GM18907 (cell line): Measurements from ENCODE around the gene MYH11.

Source experiments
- ATAC-seq: cut with Tn5 transposase; IDR thresholded peaks from one replicate; pipeline ENCODE4 v1.9.1; 2021; ENCODE audit warnings: mild to moderate bottlenecking, moderate library complexity; ENCODE audit not compliant: unreplicated experiment

The MYH11 gene

DNA sequence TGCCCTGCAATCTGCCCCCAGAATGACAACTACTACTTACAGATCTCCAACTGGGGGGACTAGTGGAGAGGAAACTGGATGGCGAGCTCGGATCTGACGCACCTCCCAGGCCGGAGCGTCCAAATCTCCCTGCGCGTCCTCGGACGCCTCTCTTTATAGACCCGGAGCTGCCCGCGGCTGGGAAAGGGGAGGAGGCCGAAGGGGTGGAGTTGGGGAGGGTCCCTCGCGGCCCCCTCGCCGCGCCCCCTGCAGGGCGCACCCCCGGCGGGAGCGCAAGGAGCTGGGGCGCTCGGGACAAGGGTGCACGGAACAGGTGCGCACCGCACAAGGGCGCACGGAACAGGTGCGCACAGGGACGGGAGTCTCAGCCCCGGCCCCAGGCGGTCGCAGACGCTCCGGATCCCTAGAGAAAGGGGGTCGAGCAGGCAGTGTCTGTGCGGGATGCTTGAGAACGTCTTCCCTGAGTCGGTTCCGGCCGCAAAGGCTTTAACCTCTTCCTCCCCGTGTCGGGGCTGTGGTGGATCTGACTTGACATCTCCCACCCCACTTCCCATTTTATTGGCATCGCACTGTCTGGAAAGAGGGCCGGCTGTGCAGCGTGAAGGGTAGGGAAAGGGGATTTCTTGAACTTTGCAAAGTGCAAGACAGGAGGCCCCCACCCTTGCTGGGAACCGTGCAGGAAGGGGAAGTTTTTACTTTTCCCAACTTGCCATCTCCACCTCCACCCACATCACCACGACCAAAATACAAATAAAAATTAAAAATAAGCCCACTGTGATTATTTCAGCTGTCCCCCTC, at the start of gene MYH11:
Gene MYH11 (minus strand): TSS at position 128 of the 798 bp plus-strand sequence. CDS start 18,776 bp downstream, outside the sequence.
- no peak for ATAC-seq

DNA sequence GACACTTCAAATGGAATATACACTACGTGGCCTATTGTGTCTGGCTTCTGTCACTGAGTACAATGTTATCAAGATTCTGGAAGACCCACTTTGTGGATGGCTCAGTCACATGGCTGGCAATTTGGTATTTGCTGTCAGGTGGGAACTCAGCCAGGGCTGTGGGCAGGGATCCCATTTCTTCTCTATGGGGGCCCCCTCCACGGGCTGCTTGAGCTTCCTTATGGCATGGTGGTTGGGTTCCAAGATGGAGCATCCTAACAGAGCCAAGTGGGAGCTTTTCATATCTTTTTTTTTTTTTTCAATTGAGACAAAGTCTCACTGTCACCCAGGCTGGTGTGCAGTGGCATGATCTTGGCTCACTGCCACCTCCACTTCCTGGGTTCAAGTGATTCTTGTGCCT, 49.6 kb upstream of the MYH11 start:
- no peak for ATAC-seq

DNA sequence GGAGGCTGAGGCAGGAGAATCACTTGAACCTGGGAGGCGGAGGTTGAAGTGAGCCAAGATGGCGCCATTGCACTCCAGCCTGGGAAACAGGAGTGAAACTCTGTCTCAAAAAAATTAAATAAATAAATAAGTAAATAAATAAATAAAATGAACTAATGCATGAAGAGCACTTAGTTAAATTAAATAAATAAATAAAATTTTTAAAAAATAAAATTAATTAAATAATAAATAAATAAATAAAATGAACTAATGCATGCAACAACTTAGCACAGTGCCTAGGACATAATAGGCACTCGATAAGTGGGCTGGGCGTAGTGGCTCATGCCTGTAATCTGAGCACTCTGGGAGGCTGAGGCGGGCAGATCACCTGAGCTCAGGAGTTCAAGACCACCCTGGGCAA, 47.1 kb upstream of the MYH11 start:
- ATAC-seq, result no peak

DNA sequence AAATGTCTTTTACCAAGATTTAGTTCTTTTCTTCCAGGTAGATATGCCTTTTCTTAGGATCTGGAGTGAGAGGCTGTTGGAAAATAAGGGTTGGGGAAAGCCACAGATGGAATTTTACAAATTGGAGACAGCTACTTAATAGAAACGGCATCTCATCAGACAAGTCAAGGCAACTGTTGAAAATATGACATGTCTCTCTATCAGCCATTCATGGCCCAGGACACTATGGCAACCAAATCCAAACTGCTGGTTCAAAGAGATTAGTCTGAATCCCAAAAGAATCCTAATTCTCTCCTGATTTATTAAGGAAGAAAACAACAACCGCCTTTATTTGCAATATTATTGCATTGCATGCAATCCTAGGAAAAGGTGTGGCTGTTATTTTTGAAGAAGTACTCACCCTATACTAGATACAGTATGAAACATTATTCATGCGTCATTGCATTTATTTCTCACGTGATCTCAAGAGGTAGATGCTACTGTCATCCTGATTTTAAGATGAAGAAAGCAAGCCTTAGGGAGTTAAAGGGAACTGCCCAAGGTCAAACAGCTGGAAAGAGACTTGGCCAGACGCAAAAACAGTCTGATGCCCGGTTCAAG, 44.2 kb upstream of the MYH11 start:
- ATAC-seq, result no peak

DNA sequence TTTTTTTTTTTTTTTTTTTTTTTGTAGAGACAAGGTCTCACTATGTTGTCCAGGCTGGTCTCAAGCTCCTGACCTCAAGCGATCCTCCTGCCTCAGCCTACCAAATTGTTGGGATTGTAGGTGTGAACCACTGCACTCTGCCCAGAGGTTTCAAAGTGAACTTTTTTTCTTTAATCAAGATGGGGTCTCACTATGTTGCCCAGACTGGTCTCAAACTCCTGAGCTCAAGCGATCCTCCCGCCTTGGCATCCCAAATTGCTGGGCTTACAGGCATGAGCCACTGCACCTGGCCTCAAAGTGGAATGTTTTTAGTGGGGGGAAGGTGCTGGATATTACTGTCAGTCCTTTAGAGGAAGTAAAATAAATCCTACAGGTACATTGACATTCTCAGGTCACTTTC, 43.5 kb upstream of the MYH11 start:
- ATAC-seq, result no peak

DNA sequence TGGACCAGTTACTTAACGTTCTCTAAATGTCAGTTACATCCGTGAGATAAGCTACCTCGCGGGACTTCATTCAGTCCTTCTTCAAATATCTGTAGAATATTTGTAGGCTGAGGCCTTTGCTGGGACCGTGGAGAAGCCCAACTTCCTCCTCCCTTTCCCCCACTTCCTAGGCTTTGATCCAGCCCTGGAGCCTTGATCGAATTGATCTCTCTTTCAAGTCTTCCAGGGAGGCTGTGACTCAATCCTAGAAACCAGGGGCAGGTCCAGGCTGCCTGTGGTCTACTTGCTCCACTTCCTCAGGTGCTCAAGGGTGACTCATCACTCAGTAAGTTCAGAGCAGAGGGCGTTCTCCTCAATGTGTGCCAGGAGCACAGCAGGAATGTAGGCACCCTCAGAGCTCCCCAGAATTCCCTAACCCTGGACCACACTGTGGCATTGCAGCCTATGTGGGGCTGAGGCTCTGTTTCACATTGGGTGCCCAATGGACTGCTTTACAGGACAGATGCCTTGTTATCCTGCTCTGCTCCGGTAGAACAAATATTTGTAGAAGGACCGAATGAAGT, 42.8 kb upstream of the MYH11 start:
- ATAC-seq, result peak; percentile 75

DNA sequence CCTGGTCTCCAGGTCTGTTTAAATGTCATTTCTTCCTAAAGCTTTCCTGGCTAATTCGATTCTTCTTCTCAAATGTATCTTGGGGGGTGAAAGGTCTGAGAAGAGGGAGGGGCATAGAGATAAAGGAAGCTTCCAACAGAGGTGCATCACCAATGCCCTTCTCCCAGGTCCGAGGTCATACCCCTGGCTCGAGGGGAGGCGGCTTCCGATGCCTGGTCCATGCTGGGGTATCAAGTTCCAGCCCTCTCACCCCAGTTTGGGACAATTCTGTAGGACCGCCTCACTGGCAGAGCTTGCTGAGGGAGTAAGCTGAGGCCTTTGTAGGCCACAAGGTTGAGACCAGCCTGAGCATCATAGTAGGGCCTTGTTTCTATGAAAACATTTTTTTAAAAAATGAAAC, 41.8 kb upstream of the MYH11 start:
- ATAC-seq, result no peak

DNA sequence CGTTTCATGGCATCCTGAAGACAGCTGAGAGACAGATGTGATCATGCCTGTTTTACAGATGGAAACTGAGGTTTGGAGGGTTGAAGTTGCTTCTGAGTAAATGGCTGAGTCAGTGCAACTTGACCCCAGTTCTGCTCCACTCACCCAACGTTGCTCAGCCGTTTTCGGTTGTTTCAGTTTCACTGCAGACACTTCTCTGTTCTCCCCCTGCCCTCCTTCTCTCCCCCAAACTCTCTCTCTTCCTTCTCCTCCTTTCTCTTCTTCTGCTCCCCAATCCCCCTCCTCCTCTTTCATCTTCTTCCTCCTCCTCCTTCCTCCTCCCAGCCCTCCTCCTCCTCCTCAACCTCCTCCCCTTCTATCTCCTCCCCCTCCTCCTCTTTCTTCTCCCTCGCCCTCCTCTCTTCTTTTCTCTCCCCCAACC, 41.0 kb upstream of the MYH11 start:
- ATAC-seq, result peak; percentile 55

DNA sequence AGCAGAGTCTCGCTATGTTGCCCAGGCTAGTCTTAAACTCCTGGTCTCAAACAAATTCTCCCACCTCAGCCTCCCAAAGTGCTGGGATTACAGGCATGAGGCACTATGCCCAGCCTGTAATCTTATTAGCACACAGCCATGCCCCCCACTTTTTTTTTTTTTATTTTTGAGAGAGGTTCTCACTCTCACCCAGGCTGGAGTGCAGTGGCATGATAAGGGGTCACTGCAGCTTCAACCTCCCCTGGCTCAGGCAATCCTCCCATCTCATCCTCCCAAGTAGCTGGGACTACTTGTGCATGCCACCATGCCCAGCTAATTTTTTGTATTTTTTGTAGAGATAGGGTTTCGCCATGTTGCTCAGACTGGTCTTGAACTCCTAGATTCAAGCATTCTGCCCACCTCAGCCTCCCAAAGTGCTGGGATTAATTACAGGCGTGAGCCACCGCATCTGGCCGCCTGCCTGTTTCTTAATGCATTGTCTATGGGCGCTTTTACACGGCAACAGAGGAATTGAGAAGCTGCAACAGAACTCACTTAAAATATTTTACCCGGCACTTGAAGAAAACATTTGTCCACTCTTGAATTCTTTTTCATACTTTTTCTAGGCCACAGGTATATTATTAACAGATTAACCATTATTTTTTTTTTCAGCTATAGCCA, 40.4 kb upstream of the MYH11 start:
- no peak for ATAC-seq

DNA sequence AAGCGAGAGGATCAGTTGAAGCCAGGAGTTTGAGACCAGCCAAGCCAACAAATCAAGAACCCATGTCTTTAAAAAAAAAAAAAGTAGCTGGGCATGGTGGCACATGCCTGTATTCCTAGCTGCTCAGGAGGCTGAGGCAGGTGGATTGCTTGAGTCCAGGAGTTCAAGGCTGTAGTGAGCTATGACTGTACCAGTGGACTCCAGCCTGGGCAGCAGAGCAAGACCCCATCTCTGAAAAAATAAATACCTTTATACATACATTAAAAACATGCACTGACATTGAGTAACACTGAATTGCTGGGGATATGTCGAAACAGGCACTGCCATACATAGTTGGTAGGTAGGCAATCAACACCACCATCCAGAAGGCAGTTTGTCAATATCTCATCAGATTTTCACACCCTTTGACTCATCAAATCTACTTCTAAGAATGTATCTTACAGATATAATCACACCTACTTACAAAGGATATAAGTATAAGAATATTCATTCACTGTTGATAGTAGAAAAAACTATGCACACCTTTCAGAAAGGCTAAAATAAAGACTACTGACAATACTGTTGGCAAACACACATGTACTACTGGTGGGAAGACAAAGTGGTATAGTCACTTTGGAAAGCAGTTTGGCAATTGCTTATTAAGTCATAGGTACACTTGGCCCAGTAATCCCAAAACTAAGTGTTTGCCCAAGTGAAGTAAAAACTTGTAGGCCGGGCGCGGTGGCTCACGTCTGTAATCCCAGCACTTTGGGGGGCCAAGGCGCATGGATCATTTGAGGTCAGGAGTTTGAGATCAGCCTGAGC, 37.9 kb upstream of the MYH11 start:
- no peak for ATAC-seq

DNA sequence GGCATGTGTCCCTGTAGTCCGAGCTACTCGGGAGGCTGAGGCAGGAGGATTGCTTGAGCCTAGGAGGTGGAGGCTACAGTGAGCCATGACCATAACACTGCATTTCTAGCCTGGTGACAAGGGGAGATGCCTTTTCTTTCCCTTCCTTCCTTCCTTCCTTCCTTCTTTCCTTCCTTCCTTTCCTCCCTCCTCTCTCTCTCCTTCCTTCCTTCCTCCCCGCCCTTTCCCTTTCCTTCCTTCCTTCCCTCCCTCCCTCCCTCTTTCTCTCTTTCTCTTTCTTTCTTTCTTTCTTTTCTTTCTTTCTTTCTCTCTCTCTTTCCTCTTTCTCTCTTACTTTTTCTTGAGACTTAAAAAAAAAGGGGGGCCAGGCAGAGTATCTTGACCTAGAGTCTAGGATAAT, 34.7 kb upstream of the MYH11 start:
- no peak for ATAC-seq

DNA sequence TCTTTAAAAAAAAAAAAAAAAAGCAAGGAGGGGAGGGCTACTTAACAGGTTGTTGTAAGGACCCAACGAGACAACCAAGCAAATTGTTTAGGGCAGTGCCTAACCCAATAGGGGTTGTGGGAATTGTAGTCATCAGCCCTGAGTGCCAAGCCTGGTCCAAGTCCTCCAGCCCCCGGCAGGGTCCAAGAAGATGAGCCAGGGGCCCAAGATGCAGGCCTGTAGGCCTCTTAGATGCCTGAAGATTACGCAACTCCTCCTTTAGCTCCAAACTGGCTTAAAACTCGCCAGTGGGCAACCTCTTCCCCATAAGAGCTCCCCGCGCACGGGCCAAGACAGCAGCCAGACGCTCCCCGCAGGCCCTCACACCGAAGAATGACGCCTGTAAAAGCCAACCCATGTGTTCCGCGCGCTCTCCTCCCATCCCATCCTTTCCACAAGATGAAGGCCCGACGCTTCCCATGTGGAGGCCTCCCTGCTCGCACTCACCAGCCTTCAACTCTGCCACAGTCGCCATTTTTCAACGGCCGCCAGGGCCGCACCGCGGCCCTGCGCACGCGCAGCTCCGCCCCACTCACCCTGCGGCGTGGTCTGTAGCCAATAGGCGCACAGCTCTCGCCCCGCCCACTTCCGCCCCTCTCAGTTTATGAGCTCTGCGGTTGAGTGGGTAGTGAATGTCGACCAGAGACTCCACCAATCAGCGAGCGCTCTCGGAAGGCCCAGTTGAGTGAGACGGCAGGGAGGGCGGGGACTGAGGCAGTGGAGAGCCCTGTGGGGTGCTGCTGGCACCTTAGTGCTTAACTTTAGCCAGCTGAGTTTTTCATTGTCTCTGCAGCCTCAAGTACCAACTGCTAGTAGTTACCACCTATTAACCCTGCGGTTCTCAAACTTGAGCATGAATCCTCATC, 31.5 kb upstream of the MYH11 start, which contains the start of gene CEP20:
Gene CEP20 (minus strand): TSS at position 532 of the 905 bp plus-strand sequence. CDS start 18 bp downstream, at position 514.
- peak; percentile 92 for ATAC-seq

DNA sequence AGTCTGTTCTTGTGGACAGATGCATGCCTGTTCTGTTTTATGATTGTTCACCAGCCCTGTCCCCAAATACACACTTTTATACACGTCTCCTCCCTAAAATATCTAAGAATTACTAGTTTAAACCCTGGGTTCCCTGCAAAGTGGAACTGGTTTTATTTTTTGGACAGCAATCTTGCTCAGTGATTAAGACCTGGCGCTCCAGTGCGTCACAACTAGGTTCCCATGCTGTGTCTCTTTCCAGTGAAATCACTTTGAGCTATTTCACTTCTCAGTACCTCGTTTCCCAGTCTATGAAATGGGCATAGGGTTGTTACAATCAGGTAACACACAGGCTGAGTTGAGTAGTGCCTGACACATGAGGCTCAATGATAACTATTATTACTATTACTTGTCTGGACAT, 30.5 kb upstream of the MYH11 start:
- no peak for ATAC-seq

DNA sequence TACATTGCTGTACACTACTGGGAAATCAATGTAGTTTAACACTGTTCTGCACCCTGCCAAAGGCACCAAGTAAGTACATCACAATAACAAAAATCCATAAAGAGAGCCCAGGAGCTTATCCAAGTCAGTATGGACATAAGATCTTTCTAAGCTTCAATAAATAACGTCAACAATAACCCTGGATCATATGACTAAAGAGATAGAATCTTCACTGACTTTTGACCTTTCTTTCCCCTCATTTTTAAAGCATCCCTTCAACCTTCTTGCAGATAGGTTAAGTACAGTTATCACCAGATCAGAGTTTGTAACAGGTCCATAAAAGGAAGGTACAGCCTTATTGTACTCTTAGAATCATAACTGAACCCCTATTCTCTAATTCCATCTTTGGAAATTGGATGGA, 29.2 kb upstream of the MYH11 start:
- ATAC-seq, result no peak

DNA sequence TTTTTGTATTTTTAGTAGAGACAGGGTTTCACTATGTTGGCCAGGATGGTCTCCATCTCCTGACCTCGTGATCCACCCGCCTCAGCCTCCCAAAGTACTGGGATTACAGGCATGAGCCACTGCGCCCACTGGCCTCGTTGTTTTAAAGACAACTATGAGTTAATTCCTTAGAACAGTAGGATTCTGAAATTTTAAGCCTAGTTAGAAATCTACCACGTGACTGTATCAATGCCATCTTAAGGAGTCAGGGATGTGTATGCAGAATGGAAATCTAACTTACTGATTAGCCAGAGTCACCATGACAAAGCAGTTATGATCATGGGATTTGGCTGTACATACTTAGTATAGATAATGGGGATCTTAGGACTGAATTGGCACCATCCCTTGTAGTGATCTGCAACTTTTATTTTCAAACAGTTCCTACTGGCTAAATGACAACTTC, 28.8 kb upstream of the MYH11 start:
- no peak for ATAC-seq

DNA sequence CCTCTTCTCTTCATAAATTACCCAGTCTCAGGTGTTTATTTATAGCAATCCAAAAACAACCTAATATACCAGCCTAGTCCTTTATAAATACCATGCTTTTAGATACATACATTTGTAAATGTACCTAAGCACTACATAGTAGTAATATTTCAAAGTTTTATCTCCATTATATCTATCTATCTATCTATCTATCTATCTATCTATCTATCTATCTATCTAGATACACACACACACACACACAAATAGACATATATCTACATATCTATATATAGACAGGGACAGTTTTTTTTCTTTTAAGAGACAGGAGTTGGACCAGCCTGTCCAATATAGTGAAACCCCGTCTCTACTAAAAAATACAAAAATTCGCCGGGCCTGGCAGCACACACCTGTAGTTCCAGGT, 25.7 kb upstream of the MYH11 start:
- ATAC-seq, result no peak

DNA sequence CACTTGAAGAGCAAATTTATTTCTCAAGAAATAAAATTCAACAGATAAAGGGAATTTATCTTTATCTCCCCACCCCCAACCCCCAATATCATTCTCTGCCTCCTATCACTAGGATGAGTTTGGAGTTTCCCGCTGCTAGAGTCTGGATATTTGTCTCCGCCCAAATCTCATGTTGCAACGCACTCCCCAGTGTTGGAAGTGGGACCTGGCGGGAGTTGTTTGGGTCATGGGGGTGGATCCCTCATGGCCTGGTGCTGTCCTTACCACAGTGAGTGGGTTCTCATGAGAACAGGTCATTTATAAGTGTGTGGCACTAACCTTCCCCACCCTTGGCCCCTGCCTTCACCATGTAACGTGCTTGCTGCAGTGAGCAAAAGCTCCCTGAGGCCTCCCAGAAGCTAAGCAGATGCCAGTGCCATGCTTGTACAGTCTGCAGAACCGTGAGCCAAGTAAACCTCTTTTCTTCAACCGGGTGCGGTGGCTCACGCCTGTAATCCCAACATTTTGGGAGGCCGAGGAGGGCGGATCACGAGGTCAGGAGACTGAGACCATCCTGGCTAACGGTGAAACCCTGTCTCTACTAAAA, 25.1 kb upstream of the MYH11 start:
- no peak for ATAC-seq

DNA sequence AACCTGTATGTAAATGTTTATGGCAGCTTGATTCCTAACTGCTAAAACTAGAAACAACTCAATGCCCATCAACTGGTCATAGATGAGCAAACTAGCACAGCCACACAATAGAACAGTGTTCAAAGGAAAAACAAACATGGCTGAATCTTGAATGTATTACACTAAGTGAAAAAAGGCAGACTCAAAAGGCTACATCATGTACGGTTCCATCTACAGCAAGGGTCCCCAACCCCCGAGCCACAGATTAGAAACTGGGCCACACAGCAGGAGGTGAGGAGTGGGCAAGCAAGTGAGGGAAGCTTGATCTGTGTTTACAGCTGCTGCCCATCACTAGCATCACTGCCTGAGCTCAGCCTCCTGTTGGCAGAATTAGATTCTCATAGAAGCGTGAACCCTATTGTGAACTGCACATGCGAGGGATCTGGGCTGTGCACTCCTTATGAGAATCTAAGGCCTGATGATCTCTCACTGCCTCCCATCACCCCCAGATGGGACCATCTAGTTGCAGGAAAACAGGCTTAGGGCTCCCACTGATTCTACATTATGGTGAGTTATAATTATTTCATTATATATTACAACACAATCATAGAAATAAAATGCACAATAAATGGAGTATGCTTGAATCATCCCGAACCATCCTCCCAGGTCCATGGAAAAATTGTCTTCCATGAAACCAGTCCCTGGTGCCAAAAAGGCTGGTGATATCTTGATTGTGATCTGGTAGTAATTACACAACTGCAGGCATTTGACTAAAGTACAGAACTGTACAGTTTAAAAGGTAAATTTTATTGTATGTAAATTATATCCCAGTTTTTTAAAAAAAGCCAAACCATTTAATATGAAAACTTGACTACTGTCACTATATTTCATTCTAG, 23.8 kb upstream of the MYH11 start:
- no peak for ATAC-seq
